Measurements from ENCODE around the gene SBF2. TPM values are rescaled to one million over a fixed set of nuclear protein-coding genes. Genes with fewer than 3 reads are reported as not detected.

The SBF2 gene
- total RNA-seq, 1 donor from 2014 or later: 21.1 TPM

- no peak for DNase-seq (ENCODE audit: low read depth)
- no peak overlapping the region for H3K4me3 ChIP-seq (ENCODE audit: low read depth, low read length)
- no peaks in the 10 kb centered on the region for H3K27me3 ChIP-seq (ENCODE audit: control insufficient read depth, insufficient read depth, low read length)
- H3K36me3 ChIP-seq (ENCODE audit: control insufficient read depth, insufficient read depth, low read length): no peaks in the 10 kb centered on the region
- TF ChIP-seq, protein P1, sequence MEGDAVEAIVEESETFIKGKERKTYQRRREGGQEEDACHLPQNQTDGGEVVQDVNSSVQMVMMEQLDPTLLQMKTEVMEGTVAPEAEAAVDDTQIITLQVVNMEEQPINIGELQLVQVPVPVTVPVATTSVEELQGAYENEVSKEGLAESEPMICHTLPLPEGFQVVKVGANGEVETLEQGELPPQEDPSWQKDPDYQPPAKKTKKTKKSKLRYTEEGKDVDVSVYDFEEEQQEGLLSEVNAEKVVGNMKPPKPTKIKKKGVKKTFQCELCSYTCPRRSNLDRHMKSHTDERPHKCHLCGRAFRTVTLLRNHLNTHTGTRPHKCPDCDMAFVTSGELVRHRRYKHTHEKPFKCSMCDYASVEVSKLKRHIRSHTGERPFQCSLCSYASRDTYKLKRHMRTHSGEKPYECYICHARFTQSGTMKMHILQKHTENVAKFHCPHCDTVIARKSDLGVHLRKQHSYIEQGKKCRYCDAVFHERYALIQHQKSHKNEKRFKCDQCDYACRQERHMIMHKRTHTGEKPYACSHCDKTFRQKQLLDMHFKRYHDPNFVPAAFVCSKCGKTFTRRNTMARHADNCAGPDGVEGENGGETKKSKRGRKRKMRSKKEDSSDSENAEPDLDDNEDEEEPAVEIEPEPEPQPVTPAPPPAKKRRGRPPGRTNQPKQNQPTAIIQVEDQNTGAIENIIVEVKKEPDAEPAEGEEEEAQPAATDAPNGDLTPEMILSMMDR (IDR thresholded peaks at IDR 0.05; ENCODE audit: insufficient read depth, low read length, poor library complexity, severe bottlenecking): no peak
Measured at GRCh38 chr11:9858218-9858617, 435.8 kb downstream of the SBF2 start.

DNA sequence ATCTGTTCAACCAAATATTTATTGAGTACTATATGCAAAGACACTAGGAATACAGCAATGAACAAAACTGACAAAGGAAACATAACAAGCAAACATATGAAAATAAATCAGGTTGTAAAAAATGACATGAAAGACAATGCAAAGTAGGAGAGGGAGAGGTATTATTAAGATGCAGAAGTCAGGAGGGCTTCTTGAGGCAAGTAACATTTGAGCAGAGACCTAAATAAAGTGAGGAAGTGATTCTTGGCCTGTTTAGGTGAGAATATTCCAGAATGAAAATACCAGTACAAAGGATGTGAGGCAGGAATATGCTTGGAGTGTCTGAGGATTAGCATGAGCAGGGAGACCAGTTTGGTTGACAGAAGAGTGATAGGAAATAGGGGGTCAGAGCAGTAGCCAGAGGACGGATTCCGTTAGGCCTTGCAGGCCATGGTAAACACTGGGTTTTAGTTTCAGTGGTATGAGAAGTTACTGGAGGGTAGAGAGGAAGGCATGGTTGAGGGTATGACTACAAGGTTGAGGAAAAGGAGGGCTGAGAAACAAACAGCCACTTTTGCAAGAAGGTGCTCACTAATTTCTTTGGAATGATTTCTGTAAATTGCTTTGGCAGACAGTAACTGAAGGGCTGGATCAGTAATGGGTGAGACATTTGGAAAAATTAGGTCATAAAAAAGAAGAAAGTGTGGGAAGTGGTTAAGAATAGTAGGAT, 438.3 kb downstream of the SBF2 start:
- Histone ChIP-seq H3K36me3 (ENCODE audit: control insufficient read depth, insufficient read depth, low read length) (no peaks in the 10 kb centered on the region), H3K27me3 (ENCODE audit: control insufficient read depth, insufficient read depth, low read length) (no peaks in the 10 kb centered on the region), H3K4me3 (ENCODE audit: low read depth, low read length) (no peak overlapping the region)
- TF ChIP-seq, protein P1 (IDR thresholded peaks at IDR 0.05; ENCODE audit: insufficient read depth, low read length, poor library complexity, severe bottlenecking): no peak
- DNase-seq (ENCODE audit: low read depth): no peak

DNA sequence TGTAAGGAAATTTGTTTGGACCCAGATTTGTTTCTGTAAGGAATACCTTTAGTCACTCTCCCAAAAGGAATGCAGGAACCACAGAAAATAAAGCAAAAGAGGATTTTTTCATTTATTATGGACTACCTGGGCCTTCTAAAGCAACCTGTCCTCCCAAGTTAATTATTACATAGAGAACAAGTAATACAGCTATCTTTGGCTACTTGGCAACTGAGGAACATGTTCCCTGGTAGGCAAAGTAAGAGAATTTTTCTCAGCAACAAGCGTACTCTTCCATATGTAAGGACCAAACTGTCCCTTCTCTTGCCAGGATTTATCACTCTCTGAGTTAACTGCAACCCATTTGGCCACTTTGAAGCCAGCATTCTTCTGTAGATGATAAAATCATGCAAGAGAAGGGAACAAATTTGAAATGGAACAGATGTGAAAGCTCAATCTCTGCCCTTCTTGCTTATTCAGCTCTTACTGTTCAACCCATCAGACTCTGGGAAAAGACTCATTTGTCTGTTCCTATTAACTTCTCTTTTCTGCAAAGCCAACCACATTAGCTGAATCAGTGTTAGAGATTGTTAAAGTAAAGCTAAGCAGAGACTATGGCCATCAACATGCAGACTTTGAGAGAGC, 440.0 kb downstream of the SBF2 start:
- H3K27me3 ChIP-seq (ENCODE audit: control insufficient read depth, insufficient read depth, low read length): no peaks in the 10 kb centered on the region
- DNase-seq (ENCODE audit: low read depth): no peak
- H3K4me3 ChIP-seq (ENCODE audit: low read depth, low read length): no peak overlapping the region
- H3K36me3 ChIP-seq (ENCODE audit: control insufficient read depth, insufficient read depth, low read length): no peaks in the 10 kb centered on the region
- TF ChIP-seq, protein P1 (IDR thresholded peaks at IDR 0.05; ENCODE audit: insufficient read depth, low read length, poor library complexity, severe bottlenecking): no peak

- Histone ChIP-seq H3K4me3 (ENCODE audit: low read depth, low read length) (no peak overlapping the region), H3K27me3 (ENCODE audit: control insufficient read depth, insufficient read depth, low read length) (no peaks in the 10 kb centered on the region), H3K36me3 (ENCODE audit: control insufficient read depth, insufficient read depth, low read length) (no peaks in the 10 kb centered on the region)
- no peak for DNase-seq (ENCODE audit: low read depth)
- TF ChIP-seq, protein P1 (IDR thresholded peaks at IDR 0.05; ENCODE audit: insufficient read depth, low read length, poor library complexity, severe bottlenecking): no peak
Measured at GRCh38 chr11:9852465-9852864, 441.6 kb downstream of the SBF2 start.

GRCh38 chr11:9851366-9851765, 442.7 kb downstream of the SBF2 start:
- H3K4me3 ChIP-seq (ENCODE audit: low read depth, low read length): no peak overlapping the region
- no peaks in the 10 kb centered on the region for H3K36me3 ChIP-seq (ENCODE audit: control insufficient read depth, insufficient read depth, low read length)
- TF ChIP-seq, protein P1 (IDR thresholded peaks at IDR 0.05; ENCODE audit: insufficient read depth, low read length, poor library complexity, severe bottlenecking): no peak
- no peaks in the 10 kb centered on the region for H3K27me3 ChIP-seq (ENCODE audit: control insufficient read depth, insufficient read depth, low read length)
- DNase-seq (ENCODE audit: low read depth): no peak
